ENCODE data around the gene PRDM2. TPM values are rescaled to one million over a fixed set of nuclear protein-coding genes. Genes with fewer than 3 reads are reported as not detected.

Gene PRDM2
- total and polyA plus RNA-seq, 9 donors = 30.0 to 81.9 (median 61.8) TPM

DNA sequence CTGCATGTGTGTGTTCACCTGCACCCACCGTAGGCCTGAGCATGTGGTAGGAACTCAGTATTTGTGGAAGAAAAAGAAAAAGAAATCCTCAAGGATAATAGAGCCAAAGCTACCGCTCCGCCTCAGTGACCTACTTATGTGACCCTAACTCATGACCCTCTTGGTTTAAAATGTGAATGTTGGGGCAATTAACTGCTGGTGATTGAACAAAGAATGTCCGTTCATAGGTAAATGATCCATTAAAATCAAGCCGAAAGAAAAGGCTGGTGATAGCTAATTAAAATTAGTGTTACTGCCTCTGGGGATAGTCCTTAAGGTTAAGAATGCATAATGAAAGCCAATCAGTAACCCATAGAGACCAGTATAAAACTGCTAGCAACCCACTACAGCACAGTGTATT, 98.1 kb downstream of the PRDM2 start:
- TF ChIP-seq POLR2A (IDR thresholded peaks at IDR 0.05) (no peak), EP300 (IDR thresholded peaks at IDR 0.05) (no peak), CTCF (IDR thresholded peaks at IDR 0.05) (no peak)
- intact Hi-C loops (cut with DNase I) = no loop called here
- Histone ChIP-seq H3K9me3 (no peaks in the 10 kb centered on the region), H3K4me1 (ENCODE audit: insufficient read depth) (no peaks in the 10 kb centered on the region), H3K27me3 (no peaks in the 10 kb centered on the region), H3K36me3 (no peaks in the 10 kb centered on the region), H3K27ac (no peak overlapping the region), H3K4me3 (no peak overlapping the region)
- 95 to 96% (median 95%) methylated on average over 5 of the region's 5 CpGs for WGBS, 3 donors
- no peak for DNase-seq

- no peak for TF ChIP-seq POLR2A (IDR thresholded peaks at IDR 0.05)
- no peak for TF ChIP-seq CTCF (IDR thresholded peaks at IDR 0.05)
- TF ChIP-seq EP300 (IDR thresholded peaks at IDR 0.05) = no peak
- DNase-seq = no peak
- no peaks in the 10 kb centered on the region for H3K4me1 ChIP-seq (ENCODE audit: insufficient read depth)
- H3K36me3 ChIP-seq = no peaks in the 10 kb centered on the region
- H3K27me3 ChIP-seq = no peaks in the 10 kb centered on the region
- H3K9me3 ChIP-seq = no peaks in the 10 kb centered on the region
- intact Hi-C loops (cut with DNase I) = no loop called here
- no peak overlapping the region for H3K27ac ChIP-seq
- H3K4me3 ChIP-seq = no peak overlapping the region
- 80 to 85% (median 83%) methylated on average over 10 of the region's 10 CpGs for WGBS, 3 donors
Measured at GRCh38 chr1:13799502-13800283, 99.7 kb downstream of the PRDM2 start.

DNA sequence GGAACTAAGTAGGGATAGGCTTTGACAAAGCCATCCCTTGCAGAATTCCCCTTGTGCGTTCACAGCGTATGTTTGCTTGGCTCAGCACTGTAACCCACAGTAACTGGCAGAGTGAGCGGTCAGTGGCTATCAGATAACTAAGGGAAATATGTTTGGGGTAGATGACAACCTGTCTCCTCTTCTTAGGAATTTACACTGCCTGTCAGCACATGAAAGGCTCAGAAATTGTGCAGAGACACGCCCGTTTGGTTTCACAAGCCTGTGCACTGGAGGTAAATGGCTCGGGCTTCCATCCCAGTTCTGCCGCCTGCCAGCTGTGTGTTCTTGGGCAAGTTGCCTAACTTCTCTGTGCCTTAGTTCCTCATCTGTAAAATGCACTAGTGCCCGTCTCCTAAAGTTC, 101.2 kb downstream of the PRDM2 start:
- H3K9me3 ChIP-seq = no peaks in the 10 kb centered on the region
- H3K27ac ChIP-seq = no peak overlapping the region
- intact Hi-C loops (cut with DNase I) = no loop called here
- no peaks in the 10 kb centered on the region for H3K27me3 ChIP-seq
- DNase-seq = no peak
- WGBS, 3 donors = 76 to 84% (median 83%) methylated on average over 8 of the region's 8 CpGs
- no peaks in the 10 kb centered on the region for H3K36me3 ChIP-seq
- TF ChIP-seq POLR2A (IDR thresholded peaks at IDR 0.05) (no peak), EP300 (IDR thresholded peaks at IDR 0.05) (no peak), CTCF (IDR thresholded peaks at IDR 0.05) (no peak)
- no peaks in the 10 kb centered on the region for H3K4me1 ChIP-seq (ENCODE audit: insufficient read depth)
- no peak overlapping the region for H3K4me3 ChIP-seq

DNA sequence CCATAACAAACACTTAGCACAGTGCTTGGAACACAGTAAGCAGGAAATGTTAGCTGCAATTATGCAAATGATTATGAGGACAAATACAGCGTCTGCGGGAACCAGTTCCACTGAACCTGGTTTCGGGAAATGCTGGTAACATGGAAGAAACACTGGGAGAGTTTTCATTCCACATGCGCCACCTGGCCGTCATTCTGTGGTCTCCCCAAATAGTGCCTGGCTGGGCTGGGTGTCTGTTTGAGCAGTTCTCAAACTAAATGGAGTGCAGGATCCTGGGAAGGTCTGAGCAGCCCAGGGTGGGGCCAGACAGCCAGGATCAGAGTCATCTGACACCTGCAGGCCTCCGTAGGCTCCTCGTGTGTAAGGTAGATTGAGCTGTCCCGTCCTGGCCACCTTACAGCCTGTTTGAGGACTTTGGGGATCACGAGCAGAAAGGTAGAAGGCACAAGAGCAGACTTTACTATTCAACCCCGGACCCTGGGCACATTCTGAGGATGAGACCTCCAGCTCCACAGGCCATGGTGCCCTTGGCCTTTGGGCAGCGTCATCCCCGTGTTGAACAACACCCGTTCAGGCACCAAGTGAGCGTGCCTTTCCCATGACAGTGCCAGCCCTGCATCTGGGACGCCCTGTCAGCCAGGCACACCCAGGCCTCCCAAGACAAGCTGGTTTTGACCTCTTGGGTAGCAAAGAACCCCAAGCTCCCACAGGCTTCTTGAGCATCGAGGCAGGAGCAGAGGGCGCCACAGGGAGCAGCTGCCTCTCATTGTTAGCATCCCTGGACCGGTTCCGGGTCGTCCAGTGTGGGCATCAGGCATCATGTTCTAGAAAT, 101.9 kb downstream of the PRDM2 start:
- 87 to 88% (median 88%) methylated on average over 20 of the region's 20 CpGs for WGBS, 3 donors
- H3K36me3 ChIP-seq = no peaks in the 10 kb centered on the region
- no peaks in the 10 kb centered on the region for H3K4me1 ChIP-seq (ENCODE audit: insufficient read depth)
- intact Hi-C loops (cut with DNase I) = no loop called here
- TF ChIP-seq EP300 (IDR thresholded peaks at IDR 0.05) (no peak), CTCF (IDR thresholded peaks at IDR 0.05) (no peak), POLR2A (IDR thresholded peaks at IDR 0.05) (no peak)
- H3K4me3 ChIP-seq = no peak overlapping the region
- DNase-seq = no peak
- H3K9me3 ChIP-seq = no peaks in the 10 kb centered on the region
- no peaks in the 10 kb centered on the region for H3K27me3 ChIP-seq
- H3K27ac ChIP-seq = no peak overlapping the region

All from ovary (tissue), 9 donors.